Muscle layer of colon (tissue), 2 donors: ENCODE measurements around the gene PCLO.
"Not testable (repeated sequence)": the region's sequence is repeated elsewhere in the genome, so short reads cannot be mapped to it uniquely, and the experiment has no call there.

Source experiments
- H3K27ac ChIP-seq: one replicate; pipeline ENCODE4 v1.7.0; 2013; ENCODE audit warnings: low read depth, mild to moderate bottlenecking, low read length, moderate library complexity
- H3K27me3 ChIP-seq, 2 donors: one replicate each; pipeline ENCODE4 v1.7.0; 2013; ENCODE audit warnings: low read length in 2 of 2, mild to moderate bottlenecking in 2 of 2; ENCODE audit not compliant: insufficient read depth in 2 of 2, control insufficient read depth in 1 of 2
- H3K36me3 ChIP-seq: one replicate; pipeline ENCODE4 v1.7.0; 2013; ENCODE audit warnings: mild to moderate bottlenecking, low read length; ENCODE audit not compliant: insufficient read depth
- H3K4me1 ChIP-seq: one replicate; pipeline ENCODE4 v1.7.0; 2013; ENCODE audit warnings: mild to moderate bottlenecking, low read length; ENCODE audit not compliant: insufficient read depth
- H3K4me3 ChIP-seq, 2 donors: one replicate each; pipeline ENCODE4 v1.7.0; 2013; ENCODE audit warnings: low read length in 2 of 2, low read depth in 1 of 2, mild to moderate bottlenecking in 1 of 2, moderate library complexity in 1 of 2
- H3K9ac ChIP-seq: one replicate; pipeline ENCODE4 v1.7.0; 2013; ENCODE audit warnings: low read length
- H3K9me3 ChIP-seq: one replicate; pipeline ENCODE4 v1.7.0; 2013; ENCODE audit warnings: mild to moderate bottlenecking, low read length
- donor health status: abdominal sarcoma.
- donor health status: Adenocarcinoma of cecum.

PCLO gene

DNA sequence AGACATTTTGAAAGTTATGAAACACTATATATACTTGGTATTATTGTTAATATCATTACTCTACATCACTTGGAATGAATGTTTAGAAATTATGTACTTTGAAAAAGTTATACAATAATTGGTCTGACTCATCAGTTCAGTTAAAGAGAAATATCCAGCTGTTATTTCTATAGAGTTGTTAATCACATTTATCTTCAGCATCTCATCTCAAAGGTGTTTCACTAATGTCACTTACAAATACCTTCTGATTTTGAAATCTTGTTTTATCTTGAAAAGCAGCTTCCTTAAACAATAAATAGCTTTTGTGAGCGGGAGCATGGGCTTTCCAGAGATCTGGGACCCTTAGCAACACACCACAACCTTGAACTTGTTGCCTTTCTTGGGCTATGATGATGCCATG lies 205.2 kb downstream of the PCLO start:
- Histone ChIP-seq H3K4me3 (no peak overlapping the region), H3K27ac (no peak overlapping the region), H3K27me3 (no peaks in the 10 kb centered on the region), H3K36me3 (no peaks in the 10 kb centered on the region), H3K9me3 (no peaks in the 10 kb centered on the region), H3K9ac (no peak overlapping the region), H3K4me1 (no peaks in the 10 kb centered on the region)

DNA sequence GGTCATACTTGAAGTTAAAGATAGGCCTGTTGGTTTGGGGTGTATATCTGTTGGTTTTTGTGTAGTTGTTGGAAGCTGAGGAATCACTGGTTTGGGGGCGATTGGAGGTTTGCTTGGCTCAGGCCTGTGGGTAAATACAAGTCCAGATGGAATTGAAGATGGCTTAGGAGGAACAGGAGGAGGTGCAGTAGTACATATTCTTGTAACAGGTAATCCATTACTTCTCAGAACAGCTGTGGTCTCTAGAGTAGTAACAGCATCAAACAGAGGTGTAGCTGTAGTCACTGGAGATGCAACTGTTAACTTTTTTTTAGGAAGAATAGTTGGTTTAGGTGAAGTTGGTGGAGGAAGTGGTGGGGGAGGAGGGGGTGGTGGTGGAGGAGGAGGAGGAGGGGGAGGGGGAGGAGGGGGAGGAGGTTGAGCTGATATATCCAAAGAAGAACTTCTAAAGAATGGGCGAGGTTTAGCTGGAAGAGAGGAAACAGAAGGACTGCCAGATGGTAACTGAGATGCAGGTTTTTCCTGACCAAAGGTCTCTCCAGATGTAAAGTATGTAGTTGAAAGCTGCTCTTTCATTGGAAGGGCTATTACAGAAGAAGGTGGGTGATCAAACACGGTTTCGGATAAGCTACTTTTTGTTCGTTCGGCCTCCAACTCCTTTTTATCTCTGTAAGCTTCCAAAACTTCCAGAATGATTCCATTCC lies 209.2 kb downstream of the PCLO start:
- Histone ChIP-seq H3K9ac (no peak overlapping the region), H3K4me1 (no peaks in the 10 kb centered on the region), H3K9me3 (no peaks in the 10 kb centered on the region), H3K4me3 (no peak overlapping the region), H3K27me3 (no peaks in the 10 kb centered on the region), H3K27ac (no peak overlapping the region), H3K36me3 (no peaks in the 10 kb centered on the region)

DNA sequence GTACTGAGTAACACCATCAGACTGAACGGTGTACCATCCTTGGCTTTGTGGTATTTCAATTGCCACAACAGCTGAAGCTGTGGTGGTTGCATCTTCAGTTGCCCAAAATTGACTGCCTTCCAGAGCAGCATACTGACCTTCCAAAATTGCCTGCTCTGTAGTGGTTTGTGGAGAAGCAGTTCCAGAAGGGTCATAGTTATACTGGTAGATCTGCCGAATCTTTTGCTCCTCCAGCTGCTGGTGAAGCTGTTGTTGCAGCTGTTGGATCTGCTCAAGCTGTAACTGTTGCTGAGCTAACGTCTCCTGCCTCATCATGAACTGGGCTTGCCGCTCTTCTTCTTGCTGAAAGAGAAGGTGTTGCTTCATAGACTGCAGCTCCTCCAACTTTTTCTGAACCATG lies 212.2 kb downstream of the PCLO start:
- no peaks in the 10 kb centered on the region for H3K9me3 ChIP-seq
- H3K27me3 ChIP-seq = no peaks in the 10 kb centered on the region
- no peak overlapping the region for H3K9ac ChIP-seq
- H3K4me1 ChIP-seq = no peaks in the 10 kb centered on the region
- H3K4me3 ChIP-seq = no peak overlapping the region
- H3K27ac ChIP-seq = no peak overlapping the region
- no peaks in the 10 kb centered on the region for H3K36me3 ChIP-seq

DNA sequence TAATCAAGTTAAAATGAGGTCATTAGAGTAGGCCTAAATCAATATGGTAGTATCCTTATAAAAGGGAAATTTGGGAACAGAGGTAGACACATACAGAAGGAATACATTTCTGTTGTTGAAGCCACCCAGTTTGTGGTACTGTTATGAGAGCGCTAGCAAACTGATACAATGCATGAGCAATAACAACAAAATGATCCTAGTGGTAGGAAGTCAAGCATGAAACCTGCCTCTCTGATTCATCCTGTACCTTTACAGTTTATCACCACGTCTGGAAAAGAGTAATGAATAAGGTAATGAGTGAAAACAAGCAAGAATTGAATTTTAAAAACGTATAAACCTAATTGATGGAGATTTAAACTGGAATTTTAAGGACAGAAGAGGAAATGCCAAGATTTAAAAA lies 217.2 kb downstream of the PCLO start:
- no peaks in the 10 kb centered on the region for H3K4me1 ChIP-seq
- H3K9ac ChIP-seq = no peak overlapping the region
- no peak overlapping the region for H3K4me3 ChIP-seq
- no peaks in the 10 kb centered on the region for H3K27me3 ChIP-seq
- H3K9me3 ChIP-seq = no peaks in the 10 kb centered on the region
- no peaks in the 10 kb centered on the region for H3K36me3 ChIP-seq
- no peak overlapping the region for H3K27ac ChIP-seq

DNA sequence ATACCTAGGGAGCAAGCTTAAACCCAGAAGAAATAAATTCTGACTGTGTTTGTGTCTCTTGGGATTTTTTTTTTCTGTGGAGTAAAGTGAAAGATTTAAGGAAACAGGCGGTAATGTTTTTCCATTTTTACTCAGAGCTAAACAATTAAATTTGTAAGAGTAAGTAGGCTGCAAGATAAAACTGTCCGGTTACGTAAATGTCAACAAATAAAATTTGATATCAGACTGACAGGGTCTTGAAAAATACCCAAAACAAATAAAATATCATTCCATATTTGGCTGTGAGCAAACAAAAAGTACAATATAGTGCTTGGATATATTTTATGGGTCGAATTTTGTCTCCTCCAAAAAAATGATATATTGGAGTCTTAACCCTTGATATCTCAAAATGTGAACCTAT lies 217.6 kb downstream of the PCLO start:
- no peaks in the 10 kb centered on the region for H3K36me3 ChIP-seq
- no peak overlapping the region for H3K27ac ChIP-seq
- no peak overlapping the region for H3K4me3 ChIP-seq
- no peaks in the 10 kb centered on the region for H3K27me3 ChIP-seq
- H3K9me3 ChIP-seq = no peaks in the 10 kb centered on the region
- no peaks in the 10 kb centered on the region for H3K4me1 ChIP-seq
- no peak overlapping the region for H3K9ac ChIP-seq

DNA sequence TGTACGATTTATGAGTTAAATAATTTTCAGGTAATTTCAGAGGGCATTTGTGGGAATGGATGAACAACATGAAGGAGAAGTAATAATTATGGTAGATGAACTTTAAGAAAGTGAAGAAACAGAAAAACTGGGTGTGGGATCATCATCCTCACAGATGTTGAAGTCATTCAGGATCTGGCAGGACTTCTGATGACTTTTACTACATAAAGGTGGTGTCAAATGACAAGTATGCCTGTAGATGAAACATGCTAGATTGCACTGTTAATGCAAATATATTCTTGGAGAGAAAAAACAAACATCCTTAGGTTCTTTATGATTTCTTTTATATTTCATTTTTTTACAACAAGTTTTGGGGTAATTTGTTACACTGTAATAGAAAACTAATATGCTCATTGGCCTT lies 230.2 kb downstream of the PCLO start:
- Histone ChIP-seq H3K27ac (no peak overlapping the region), H3K4me1 (no peaks in the 10 kb centered on the region), H3K9ac (no peak overlapping the region), H3K36me3 (no peaks in the 10 kb centered on the region), H3K4me3 (no peak overlapping the region), H3K27me3 (no peaks in the 10 kb centered on the region), H3K9me3 (no peaks in the 10 kb centered on the region)

DNA sequence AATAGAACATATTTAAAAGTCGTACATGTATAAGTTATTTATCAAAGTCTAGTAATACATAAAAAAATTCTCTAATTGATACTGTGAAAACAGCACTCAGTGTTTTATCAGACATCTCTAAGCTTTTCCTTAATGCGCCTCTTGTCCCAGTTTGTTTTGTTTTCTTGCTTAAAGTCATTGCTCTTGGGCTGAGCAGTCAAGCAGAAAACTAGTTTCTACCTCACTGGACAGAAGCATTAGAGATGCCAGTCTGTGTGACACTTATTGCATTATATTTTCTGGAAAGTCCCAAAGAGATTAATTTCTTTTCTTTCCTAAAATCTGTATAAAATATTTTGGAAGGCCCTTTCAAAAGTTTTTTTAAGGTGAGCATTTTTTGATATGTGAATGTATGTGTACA lies 236.2 kb downstream of the PCLO start:
- Histone ChIP-seq H3K9me3 (no peaks in the 10 kb centered on the region), H3K4me3 (no peak overlapping the region), H3K9ac (no peak overlapping the region), H3K4me1 (no peaks in the 10 kb centered on the region), H3K36me3 (no peaks in the 10 kb centered on the region), H3K27me3 (no peaks in the 10 kb centered on the region), H3K27ac (no peak overlapping the region)

DNA sequence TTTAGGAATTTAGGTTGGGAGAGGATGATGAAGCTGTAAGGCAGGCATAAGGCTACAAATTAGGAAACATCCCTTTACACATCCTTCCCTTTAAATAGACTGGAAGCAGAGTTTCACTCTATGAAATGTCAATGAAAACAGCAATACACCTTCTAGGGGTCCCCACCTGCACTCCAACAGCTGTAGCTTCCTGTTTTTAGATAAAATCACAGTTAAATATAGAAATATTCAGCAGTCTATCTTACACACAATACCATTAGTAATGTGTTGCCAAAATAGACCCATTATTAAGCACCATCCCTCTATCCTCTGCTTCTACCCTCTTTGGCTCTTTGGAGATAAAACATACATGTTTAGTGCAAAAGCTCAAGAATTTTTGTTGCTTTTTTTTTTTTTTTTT lies 237.4 kb downstream of the PCLO start:
- H3K4me3 ChIP-seq = no peak overlapping the region
- H3K9me3 ChIP-seq = no peaks in the 10 kb centered on the region
- no peaks in the 10 kb centered on the region for H3K4me1 ChIP-seq
- H3K36me3 ChIP-seq = no peaks in the 10 kb centered on the region
- no peaks in the 10 kb centered on the region for H3K27me3 ChIP-seq
- no peak overlapping the region for H3K27ac ChIP-seq
- no peak overlapping the region for H3K9ac ChIP-seq

DNA sequence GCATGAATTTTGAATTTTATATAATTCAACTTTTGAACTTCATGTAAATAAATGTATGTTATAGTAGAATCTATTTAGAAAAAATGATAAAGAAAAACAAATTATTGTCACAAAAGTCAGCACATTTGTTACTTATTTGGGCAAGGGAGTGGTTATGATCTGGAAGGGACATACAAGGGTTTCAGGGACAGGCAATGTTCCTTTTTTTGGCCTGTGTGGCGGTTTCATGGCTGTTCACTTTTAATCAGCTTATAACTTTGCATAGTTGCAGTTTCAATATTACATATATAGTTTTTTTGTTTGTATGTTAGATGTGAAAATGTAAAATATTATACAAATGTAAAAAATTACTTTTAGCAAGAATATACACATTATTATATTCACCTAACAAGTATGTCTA lies 256.2 kb downstream of the PCLO start:
- Histone ChIP-seq H3K27ac (no peak overlapping the region), H3K4me1 (no peaks in the 10 kb centered on the region), H3K27me3 (no peaks in the 10 kb centered on the region), H3K36me3 (no peaks in the 10 kb centered on the region), H3K4me3 (no peak overlapping the region), H3K9ac (no peak overlapping the region), H3K9me3 (no peaks in the 10 kb centered on the region)

DNA sequence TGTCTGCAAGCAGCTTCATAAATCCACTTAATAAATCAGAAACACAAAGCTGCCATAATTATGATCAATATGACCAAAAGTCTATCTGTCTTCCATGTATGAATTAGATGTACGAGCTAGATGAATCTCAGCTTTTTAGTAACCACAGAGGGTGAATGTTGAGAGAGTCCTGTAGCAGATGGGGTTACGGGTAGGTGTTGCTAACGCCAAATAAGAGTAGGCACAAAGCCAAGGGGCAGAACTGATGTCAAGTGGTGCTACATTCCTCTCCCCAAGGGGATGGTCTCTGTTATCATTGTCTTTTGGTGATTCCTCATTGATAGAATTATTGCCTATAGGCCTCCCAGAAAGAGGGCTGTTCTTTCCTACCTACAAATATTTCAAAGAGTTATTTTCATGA lies 257.8 kb downstream of the PCLO start:
- Histone ChIP-seq H3K36me3 (no peaks in the 10 kb centered on the region), H3K9ac (no peak overlapping the region), H3K27ac (no peak overlapping the region), H3K27me3 (no peaks in the 10 kb centered on the region), H3K4me3 (no peak overlapping the region), H3K4me1 (no peaks in the 10 kb centered on the region), H3K9me3 (no peaks in the 10 kb centered on the region)

DNA sequence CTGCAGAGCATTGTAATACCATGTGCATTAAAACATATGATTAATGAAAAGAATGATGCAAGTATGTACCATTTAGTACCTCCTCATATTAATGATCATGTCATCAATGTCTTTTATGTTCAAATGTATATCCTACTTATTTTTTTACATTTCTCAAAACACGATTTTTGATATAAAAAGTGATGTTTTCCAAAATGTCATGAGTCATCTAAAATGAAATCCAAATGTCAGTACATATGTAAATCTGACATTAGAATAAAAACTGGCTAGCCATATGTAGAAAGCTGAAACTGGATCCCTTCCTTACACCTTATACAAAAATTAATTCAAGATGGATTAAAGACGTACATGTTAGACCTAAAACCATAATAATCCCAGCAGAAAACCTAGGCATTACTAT lies 261.6 kb downstream of the PCLO start:
- not testable (repeated sequence) for H3K9ac ChIP-seq, H3K27me3 ChIP-seq, H3K27ac ChIP-seq, H3K4me1 ChIP-seq, H3K36me3 ChIP-seq, H3K4me3 ChIP-seq, H3K9me3 ChIP-seq

DNA sequence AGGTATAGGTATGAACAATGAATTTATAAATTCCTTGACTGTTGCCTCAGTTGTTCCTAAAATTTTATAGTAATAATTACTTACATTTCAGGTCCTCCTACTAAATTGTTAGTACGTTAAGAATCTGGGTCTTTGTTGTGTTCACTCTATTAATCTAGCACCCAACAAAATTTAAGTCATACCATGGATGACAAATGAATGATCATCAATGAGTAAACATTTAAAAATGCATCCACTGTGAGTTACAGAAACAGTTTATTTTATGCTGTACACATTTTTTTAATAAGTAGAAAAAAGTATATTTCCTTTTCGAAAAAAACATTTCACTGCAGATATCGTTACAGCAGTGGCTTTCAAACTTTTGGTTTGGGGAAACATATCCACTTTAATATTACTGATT lies 265.2 kb downstream of the PCLO start:
- H3K27me3 ChIP-seq = no peaks in the 10 kb centered on the region
- H3K36me3 ChIP-seq = no peaks in the 10 kb centered on the region
- H3K9me3 ChIP-seq = no peaks in the 10 kb centered on the region
- no peak overlapping the region for H3K9ac ChIP-seq
- no peaks in the 10 kb centered on the region for H3K4me1 ChIP-seq
- H3K27ac ChIP-seq = no peak overlapping the region
- no peak overlapping the region for H3K4me3 ChIP-seq
